ENCODE data around the gene SIVA1. TPM values are rescaled to one million over a fixed set of nuclear protein-coding genes. Genes with fewer than 3 reads are reported as not detected.
A peak's percentile ranks its signal among the peaks of the same experiment; 100 is the strongest.
"Not testable (repeated sequence)": the region's sequence is repeated elsewhere in the genome, so short reads cannot be mapped to it uniquely, and the experiment has no call there.

Gene SIVA1
- polyA plus RNA-seq, 1 donor, result 78.9 TPM

DNA sequence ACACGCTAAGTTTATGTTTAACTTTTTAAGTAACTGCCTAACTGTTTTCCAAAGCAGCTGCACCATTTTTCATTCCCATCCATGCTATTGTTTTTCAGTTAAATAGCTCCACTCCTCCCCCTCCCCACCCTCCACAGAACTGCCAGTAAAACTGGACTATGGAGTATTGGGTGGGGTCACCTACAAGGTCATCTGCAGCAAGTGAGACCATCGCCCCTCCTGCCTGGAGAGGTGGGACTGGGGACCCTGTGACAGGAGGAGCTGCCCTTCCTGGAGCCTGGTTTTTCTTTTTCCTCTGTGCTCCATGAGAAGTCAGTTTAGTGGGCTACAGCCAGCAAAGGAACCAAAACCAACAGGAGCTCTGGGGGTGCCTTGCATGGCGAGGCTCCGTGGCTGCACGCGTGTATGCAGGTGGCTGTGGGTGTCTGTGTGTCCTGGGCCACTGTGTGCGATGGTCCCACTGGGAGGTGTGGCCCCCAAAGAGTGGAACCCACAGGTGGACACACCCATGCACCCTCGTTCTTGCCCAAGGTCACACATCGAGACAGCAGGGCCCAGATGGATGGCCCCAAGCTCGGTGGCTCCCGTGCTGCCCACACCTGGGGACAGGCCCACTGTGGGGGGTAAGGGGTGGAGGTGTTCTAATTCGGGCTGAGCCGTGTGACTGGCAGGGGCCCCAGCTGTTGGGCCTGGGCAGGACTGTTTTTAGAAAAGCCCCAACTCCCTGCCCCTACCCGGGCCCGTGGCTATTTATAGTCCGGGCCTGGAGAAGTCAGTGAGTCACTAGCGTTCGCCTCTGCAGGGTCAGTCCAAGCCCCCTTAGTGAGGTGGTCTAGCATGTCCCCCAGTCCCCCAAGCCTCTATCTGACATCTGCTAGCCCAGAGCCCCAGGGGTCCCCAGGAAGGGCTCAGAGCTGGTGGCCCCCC is 31.2 kb upstream of the SIVA1 start:
- DNase-seq, result no peak

DNA sequence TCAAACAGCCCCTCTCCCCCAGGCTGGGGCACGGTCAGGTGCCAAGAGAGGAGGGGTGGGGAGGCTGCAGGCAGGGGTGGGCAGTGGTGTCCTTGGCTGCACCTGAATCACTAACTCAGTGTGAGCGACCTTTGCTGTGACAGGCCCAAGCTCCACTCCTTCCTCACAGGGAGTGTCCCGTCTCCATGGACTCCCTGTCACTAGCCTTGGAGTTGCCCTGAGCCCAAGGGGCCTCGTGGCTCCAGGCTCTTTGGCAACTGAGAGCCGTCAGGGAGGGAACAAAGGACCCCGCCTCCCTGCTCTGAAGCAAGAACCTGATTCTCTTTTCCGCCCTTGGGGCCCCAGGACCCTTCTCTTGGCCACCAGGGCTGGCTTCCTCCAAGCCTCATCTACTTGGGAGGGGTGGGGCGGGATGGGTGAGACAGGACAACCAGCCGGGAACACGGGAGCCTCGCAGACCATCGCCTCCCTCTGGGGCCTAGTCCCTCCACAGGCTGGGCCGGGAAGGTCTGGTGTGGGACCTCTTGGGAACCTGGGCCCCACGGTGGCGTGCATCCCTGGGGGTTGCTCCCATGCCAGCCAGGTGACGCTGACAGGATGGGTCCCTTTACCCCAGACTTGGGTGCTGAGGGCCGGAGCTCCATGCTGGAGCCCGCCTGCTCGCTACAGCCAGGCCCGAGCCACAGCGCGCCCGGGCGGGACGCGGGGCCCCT is 29.9 kb upstream of the SIVA1 start:
- no peak for DNase-seq

DNA sequence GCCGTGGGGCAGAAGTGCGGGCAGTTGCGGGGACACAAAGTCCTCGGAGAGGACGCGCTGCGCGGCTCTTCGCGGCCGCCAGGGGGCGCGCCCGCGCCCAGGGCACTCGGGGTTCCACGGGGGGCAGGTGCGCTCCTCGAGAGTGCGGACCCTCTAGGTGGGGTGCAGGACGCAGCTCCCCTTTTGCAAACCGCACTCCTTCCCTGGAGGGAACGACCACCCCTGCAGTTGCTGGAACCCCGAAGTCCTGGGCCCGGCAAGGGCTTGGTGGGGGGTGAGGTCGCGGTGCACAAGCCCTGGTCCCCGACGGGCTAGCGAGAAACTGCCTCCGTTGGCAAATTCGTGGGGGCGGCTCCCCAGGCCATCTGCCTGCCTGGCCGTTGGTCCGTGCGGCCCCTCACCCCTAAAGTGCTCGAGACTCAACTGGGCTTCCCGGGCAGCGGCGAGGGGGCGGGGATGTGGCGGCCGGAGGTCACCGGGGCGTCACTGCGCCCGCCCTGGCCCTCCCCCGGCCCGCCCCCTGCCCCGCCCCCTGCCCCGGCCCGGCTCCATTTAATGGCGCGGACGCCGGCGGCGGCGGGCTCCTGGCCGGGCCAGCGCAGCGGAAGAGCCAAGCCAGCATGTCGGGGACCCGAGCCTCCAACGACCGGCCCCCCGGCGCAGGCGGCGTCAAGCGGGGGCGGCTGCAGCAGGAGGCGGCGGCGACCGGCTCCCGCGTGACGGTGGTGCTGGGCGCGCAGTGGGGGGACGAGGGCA is 29.1 kb upstream of the SIVA1 start, which contains the start of gene ADSS1:
Gene ADSS1, plus strand, starts transcription at position 579 of the 756 bp plus-strand sequence. Its CDS starts 42 bp downstream, at position 621.
- DNase-seq, result peak; percentile 51

DNA sequence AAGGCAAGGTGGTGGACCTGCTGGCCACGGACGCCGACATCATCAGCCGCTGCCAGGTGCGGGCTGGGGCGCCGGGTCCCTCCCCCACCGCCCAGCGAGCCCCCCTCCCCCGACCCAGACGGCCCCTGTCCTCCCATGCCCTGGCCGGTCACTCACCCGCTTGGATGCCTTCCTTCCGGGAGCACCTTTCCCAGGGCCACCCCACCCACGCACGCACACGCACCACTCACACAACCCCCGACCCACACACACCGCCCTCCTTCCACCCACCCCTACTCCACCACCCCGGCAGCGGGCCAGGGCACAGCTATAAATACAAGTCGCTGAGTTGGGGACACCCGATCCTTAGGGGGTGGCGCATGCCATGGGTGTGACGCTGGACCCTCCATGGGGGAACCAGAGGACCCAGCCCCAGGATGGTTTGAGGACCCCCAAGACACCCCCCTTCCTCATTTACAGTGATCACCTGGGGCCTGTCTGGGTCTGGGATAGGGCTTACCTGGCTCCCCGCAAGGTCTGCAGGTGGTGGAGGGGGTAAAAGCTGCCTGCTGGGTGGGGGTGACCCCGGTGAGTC is 28.5 kb upstream of the SIVA1 start:
- no peak for DNase-seq

DNA sequence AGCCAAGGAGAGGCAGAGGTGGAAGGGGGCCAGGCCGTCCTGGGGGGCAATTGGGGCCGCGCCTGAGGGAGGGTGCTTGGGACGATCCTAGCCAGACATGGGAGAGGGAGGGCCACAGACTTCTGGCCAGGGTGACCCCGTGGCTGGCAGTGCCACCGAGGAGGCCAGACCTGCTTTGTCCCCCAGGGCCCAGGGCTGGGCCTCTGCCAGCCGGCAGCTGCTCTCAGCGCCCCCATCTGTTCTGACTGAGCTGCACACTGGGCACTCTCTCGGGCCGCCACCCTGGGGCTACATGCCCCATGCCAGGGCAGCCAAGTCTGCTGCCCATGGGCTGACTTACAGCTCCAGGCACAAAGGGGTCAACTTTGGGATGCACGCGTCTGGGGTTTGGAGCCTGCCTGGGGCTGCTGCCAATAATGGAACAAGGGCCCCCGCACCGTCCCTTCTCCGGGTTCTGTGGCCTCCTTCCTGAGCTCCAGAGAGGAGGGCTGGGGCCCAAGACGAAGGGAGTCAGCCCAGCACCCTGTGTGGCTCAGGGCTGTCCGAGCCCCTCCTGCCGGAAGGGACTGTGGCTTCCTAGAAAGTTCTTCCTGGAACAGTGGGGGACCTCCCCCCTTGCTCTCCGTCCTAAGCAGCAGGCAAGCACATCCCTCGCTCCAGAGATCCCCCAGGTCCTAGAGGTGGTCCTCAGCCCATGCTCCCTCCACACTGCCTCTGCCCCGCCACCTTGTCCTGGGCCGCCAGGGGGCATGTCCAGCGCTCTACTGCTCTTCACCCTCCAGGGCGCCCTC is 27.8 kb upstream of the SIVA1 start:
- peak; percentile 80 for DNase-seq

DNA sequence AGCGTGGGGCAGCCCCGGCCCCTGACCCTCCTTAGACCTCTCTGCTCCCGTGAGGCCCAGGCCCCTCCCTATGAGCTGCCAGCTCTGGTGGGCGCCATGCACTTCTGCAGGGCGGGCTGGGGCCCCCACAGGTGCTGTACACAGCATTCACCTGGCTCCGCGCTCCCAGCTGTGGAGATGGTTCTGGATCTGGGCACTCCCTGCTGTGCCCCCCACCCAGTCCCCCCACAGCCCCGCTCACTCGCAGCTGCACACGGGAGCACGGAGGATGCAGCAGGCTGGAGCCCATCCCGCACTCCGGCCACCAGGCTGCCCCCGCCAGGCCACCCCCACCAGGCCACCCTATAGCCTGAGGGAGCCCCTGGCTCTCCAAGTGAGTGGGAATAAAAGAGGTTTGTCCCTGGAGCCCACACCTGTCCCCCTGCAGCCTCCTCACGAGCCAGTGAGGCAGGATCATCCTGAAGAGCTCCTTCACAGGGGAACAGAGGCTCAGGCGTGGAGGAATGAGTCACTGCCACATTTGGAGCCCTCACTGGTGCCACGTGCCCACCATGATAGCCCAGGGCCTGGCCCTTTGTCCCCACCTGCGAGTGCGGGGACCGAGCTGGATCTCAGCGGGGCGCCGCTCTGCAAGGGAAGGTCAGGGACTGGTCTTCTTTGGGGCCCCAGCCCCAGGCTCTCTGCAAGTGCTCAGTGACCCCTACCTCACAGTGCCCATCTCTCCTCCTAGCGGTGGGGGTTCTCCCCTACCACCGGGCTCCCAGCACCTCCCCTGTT is 27.0 kb upstream of the SIVA1 start:
- DNase-seq, result no peak

DNA sequence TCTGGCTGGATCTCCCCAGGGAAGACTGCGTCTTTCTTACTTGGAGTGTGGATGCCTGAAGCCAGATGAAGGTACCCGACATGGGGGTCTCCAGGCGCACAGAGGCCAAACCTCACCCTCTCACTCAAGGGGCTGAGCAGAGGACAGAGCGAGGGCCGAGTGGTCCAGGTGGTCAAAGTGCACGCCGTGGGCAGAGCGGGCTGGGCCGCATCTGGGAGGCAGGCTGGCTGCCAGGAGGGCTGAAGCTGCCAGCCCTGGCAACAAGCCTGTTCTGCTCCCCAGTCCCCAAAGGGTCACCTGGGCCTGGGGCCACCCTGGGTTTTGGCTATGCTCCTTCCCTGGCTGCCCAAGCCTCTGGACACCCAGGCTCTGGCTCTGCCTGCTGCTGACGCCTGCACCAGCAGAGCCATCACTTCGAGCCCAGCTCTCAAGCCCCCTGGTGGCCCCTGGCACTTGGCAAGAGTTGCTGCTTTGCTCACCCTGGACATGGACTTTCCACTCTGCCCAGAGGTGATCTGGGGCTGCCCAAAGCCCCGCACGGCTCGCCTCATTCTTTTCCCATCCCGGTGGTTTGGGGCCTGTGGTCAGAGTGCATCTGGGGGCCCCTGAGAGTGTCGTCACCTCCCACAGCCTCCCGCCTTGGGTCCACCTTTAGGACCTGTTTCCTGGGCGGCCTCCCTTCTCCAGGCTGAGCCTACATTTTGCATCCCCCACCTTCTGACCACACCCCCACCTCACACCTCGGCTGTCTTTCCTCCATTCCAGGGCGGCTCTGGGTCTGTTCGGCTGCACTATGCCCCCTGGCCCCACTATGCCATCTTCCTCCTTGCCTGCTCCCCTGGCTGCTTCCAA is 26.1 kb upstream of the SIVA1 start:
- DNase-seq, result no peak

DNA sequence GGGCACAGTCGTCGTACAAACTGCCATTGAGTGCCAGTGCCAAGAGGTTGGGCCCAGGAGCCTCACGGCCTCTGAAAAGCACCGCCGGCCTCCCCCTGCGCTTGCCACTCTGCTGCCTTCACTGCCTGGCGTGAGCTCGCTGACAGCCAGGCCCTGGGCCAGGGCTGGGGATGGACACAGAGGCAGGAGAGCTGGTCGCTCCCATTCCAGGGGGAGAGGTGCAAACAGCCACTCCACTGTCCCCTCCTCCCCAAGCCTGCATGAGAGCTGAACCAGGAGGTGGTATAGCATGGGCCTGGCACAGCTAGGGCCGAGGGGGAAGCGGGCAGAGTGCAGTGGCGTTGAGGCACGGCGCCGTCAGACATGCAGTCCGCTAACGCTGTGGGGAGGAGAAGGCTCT is 24.3 kb upstream of the SIVA1 start:
- DNase-seq, result no peak

DNA sequence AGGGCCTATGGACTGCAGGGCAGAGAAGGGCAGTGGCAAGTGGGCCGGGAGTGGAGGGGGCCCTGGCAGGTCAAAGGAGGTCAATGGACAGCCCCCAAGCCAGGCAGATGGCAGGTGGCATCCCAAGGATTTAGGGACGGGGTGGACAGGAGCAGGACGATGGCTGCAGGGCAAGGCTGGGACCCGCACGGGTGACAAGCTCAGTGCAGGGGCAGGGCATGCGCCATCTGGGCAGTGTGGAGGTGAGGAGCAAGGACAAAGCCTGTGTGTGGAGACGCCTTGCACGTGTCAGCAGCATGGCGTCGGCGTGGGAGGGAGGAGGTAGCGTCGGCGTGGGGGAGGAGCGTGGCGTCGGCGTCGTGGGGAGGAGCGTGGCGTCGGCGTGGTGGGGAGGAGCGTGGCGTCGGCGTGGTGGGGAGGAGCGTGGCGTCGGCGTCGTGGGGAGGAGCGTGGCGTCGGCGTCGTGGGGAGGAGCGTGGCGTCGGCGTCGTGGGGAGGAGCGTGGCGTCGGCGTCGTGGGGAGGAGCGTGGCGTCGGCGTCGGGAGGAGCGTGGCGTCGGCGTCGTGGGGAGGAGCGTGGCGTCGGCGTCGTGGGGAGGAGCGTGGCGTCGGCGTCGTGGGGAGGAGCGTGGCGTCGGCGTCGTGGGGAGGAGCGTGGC is 23.6 kb upstream of the SIVA1 start:
- not testable (repeated sequence) for DNase-seq

DNA sequence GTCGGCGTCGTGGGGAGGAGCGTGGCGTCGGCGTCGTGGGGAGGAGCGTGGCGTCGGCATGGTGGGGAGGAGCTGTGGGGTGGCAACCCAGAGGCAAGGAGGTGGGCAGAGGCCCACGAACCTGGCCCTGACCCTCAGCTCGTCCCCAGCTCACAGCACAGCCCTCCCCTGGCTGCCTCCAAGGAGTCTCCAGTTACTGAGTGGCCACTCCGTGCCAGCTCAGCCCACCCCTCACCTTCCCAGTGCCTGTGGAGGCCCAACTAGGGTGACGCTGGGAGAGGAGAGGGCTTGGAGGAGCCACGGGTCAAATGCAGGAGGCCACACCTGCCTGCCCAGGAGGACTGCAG is 23.1 kb upstream of the SIVA1 start:
- no peak for DNase-seq

DNA sequence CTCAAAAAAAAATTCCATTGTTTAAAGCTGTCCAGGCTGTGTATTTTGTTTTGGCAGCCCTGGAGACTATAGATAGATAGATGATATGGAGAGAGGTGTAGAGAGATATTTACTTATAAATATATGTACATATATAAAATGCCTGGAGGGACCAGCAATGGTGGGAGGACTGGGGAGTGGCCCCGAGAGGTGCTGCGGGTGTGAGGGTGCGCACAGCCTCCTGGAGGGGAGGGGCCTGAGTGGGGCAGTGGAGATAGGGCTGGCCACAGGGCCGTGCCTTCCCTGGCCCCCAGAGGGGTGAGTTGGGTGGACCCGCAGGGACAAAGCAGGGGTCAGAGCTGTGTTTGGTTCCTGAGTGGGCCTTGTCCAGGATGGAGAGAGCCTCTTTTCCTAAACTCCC is 22.5 kb upstream of the SIVA1 start:
- DNase-seq, result no peak

DNA sequence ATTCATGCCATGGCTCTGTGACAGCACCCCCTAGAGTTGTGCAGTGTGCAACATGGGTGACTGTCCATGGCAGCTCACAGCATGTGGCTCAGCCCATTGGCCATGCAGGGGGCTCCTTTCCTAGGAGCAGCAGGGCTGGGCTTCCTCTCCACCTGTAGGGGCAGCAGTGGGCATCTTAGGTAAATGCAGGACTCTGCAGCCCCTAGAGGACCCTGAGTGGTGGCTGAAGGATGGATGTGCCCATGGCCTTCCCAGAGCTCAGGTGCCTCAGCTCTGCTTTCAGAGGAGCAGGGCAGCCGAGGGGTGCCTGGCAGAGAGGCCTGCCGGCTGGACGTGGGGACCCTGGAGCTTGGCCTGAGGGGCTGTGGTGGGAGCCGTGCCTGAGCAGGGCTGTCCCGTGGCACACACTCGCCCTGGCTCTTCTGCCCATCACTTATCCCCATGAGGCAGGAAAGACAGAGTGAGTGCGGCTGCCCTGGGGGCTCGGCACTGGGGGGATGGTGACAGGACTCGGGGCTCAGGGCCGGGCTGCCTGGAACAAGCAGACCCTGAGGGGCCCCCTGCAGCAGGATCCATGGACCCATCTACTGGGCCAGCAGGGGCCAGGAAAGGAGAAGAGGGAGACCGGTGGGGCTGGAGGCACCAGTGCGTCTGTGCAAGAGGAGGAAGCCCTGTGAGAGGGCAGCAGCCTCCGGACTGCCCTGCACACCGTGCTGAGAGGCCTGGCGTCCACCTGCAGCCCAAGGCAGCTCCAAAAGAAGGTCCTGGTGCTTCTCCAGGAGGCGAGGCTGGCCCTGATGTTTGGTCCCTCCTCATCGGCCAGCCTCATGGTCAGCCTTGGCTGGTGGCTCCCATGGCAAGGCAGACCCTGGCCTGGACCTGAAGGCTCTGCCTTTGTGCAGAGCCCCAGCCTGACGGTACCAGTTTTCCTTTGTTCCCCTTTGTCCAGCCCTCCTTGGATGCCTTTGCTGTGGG is 21.3 kb upstream of the SIVA1 start:
- DNase-seq, result no peak

DNA sequence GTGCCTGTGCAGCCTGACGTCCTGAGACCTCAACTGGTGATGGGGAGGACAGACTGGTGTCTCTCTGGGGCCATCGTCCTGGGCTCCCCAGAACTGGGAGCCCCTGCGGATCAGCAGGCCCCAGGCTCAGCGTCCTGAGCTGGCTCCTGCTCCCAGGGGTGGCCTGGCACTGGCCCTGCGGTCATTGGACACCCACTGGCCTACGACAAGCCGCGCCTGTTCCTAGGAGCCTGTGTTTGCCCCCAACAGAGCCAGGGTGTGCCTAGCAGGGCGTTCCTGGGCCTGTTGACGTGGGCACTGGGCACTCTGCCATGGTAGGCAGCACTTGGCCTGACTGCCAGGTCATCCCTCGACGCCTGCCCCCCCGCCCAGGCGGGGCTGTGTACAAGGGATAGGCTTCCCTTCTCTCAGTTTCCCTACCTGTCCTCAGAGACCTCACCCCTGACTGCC is 20.6 kb upstream of the SIVA1 start:
- no peak for DNase-seq

DNA sequence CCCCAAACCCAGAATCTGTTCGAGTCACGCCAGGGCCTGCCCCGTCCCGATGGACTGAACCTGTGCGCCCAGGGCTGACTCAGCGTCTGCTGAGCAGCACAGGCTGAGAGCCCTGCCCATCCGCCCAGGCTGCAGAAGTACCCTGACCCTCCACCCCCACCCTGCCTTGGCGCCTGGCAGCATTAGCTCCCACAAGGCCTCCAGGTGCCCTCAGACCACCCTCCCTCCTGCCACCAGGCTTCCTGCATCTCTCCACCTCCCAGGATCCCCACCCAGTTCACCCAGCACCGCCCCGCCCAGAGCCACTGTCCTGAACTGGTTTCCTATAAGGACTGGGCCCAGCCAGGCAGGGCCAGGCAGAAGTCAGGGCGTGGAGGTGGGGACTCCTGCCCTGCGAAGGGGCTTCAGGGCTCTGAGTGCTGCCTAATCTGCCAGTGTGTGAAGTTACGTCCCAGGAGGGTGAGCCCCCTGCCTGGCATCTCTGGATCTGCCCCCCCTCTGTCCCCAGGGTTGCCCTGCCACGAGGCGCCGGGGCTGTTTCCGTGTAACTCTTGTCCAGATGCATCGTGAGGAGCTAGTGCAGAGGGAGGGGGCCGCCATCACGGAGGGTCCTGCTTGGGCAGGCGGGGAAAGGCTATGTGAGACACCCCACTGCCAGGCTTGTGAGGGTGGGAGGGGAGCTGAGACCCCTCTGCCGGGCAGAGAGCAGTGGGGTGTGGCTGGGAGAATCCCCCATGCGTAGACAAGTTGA is 19.8 kb upstream of the SIVA1 start:
- DNase-seq, result no peak

DNA sequence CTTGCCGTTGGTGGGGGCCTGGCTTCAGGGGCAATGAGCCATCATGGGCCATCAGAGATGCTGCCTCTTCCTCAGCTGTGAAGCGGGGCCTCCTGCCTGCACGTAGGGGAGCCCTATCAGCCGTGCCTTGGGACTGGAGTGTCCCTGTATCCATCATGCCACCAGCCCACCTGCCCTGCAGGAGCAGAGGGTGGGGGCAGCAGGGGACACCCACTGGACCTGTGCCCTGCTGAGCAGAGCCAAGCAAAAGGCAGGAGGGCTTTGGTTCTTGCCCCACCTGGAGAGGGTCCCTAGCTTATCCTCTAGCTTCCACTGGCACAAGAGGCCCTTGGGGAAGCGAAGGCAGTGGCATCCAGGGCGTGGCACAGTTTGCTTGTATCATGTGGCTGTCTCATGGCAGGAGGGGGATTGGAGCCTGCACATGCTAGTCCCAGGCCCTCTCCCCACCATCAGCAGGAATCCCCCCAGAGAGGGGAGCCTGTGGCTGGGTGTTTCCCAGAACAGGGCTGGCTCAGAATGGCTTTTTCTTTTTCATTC is 18.8 kb upstream of the SIVA1 start:
- DNase-seq, result no peak

DNA sequence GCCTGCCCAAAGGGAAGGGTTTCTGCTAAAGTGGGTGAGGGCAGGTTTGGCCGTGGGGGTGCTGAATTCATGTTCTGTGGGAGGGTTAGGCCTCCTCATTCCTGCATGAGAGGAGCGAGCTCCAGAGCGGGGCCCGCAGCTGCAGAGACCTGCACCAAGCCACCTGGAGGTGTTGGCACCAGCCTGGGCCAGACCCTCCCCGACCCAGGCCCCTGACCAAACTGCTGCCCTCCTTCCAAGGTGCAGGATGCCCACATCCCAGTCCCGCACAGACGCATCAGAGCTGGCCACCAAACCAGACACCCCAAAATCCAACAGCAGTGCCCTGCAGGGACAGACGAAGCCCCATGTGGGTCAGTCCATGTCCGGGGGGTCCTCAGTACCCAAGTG is 18.4 kb upstream of the SIVA1 start:
- no peak for DNase-seq
